K562 (cell line): ENCODE measurements around the gene RPS28. TPM values are rescaled to one million over a fixed set of nuclear protein-coding genes. Genes with fewer than 3 reads are reported as not detected.

Source experiments
- HDAC1 ChIP-seq, 2 experiments: fragments of 450-650 bp; IDR thresholded peaks; 2 replicates each; pipeline ENCODE4 v1.6.1; 2016 to 2017; ENCODE audit warnings: inconsistent platforms in 1 of 2, mild to moderate bottlenecking in 1 of 2, moderate library complexity in 1 of 2
- SAFB ChIP-seq: fragments of 200-400 bp; formaldehyde crosslinking; IDR thresholded peaks from 2 replicates; pipeline ENCODE4 v1.6.1; 2017; ENCODE audit warnings: low read depth, low read length, borderline replicate concordance
- SMARCB1 ChIP-seq: IDR thresholded peaks from 2 replicates; pipeline ENCODE4 v1.6.1; 2011; ENCODE audit warnings: improper control_type of control experiment, low read depth; ENCODE audit not compliant: insufficient read length
- polyA plus RNA-seq, 8 experiments: library from polyadenylated mRNA; depleted of rRNA in 4 of 8; stranded (reverse) in 5 of 8; unstranded in 3 of 8; fragments of >200 nt; fragmentation: Nextera tagmentation in 2 of 8; fragmentation: Illumina TruSeq in 1 of 8; extraction: Ambion mirVana in 2 of 8; extraction: Trizol in 1 of 8; gene quantifications; 2 replicates each; pipeline versions ENCODE4 v1.2.1 to v1.2.3, GENCODE V29; 2011 to 2014; ENCODE audit warnings: inconsistent platforms in 1 of 8, missing spikeins in 1 of 8
- total RNA-seq, 7 experiments: library from RNA; depleted of rRNA in 6 of 7; stranded (reverse); fragments of >200 nt in 6 of 7; fragmentation: Illumina TruSeq in 2 of 7; extraction: Trizol in 2 of 7; gene quantifications; 2 replicates each; pipeline versions ENCODE4 v1.2.1 to v1.2.3, GENCODE V29; 2011 to 2021; ENCODE audit warnings: low replicate concordance in 1 of 7
- TF ChIP-seq, protein P1 (sequence below), 2 experiments: fragments of 450-650 bp; formaldehyde crosslinking in 1 of 2; IDR thresholded peaks; 2 replicates each; pipeline versions ENCODE4 v1.4.0 to v1.6.1; 2014 to 2020; ENCODE audit warnings: mild to moderate bottlenecking in 2 of 2, borderline replicate concordance in 1 of 2, low read depth in 1 of 2

RPS28 gene
- total and polyA plus RNA-seq, 9 of the 15 experiments (the other 6 are each of a cell fraction or from before 2014, with no cell fraction given), result 165 to 2,827 (median 1,303) TPM

DNA sequence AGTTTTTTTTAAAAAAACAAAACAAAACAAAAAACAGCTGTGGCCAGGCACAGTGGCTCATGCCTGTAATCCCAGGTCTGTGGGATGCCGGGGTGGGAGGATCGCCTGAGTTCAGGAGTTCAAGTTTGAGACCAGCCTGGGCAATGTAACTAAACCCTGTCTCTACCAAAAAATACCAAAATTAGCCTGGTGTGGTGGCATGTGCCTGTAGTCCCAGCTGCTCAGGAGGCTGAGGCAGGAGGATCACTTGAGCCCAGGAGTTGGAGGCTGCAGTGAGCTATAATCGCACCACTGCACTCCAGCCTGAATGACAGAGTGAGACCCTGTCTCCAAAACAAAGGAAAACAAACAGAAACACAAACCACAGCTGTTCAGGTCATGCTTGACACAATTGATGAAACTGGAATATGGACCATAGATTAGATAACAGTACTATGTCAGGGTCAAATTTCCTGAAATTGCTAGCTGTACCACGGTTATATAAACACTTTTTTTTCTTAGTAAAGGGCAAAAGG is 35.8 kb downstream of the RPS28 start (continued):
- TF ChIP-seq, protein P1, sequence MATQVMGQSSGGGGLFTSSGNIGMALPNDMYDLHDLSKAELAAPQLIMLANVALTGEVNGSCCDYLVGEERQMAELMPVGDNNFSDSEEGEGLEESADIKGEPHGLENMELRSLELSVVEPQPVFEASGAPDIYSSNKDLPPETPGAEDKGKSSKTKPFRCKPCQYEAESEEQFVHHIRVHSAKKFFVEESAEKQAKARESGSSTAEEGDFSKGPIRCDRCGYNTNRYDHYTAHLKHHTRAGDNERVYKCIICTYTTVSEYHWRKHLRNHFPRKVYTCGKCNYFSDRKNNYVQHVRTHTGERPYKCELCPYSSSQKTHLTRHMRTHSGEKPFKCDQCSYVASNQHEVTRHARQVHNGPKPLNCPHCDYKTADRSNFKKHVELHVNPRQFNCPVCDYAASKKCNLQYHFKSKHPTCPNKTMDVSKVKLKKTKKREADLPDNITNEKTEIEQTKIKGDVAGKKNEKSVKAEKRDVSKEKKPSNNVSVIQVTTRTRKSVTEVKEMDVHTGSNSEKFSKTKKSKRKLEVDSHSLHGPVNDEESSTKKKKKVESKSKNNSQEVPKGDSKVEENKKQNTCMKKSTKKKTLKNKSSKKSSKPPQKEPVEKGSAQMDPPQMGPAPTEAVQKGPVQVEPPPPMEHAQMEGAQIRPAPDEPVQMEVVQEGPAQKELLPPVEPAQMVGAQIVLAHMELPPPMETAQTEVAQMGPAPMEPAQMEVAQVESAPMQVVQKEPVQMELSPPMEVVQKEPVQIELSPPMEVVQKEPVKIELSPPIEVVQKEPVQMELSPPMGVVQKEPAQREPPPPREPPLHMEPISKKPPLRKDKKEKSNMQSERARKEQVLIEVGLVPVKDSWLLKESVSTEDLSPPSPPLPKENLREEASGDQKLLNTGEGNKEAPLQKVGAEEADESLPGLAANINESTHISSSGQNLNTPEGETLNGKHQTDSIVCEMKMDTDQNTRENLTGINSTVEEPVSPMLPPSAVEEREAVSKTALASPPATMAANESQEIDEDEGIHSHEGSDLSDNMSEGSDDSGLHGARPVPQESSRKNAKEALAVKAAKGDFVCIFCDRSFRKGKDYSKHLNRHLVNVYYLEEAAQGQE (IDR thresholded peaks at IDR 0.05; ENCODE audit: borderline replicate concordance), result no peak
- TF ChIP-seq, protein P1 (CRISPR knock-in tag; IDR thresholded peaks at IDR 0.05; ENCODE audit: low read depth), result no peak
- TF ChIP-seq HDAC1 (IDR thresholded peaks at IDR 0.05), result no peak
- no peak for TF ChIP-seq SAFB
- no peak for TF ChIP-seq SMARCB1
